Neutrophil (primary cell): Measurements from ENCODE around the gene SYT12.
"Not testable (repeated sequence)": the region's sequence is repeated elsewhere in the genome, so short reads cannot be mapped to it uniquely, and the experiment has no call there.

ENCODE experiments used
- H3K27ac ChIP-seq: fragments of 200-600 bp; sonication (generic); 2 replicates; pipeline ENCODE4 v1.5.1; 2016; ENCODE audit warnings: mild to moderate bottlenecking, moderate library complexity
- H3K27me3 ChIP-seq: fragments of 200-600 bp; sonication (generic); 2 replicates; pipeline ENCODE4 v1.6.0; 2016; ENCODE audit warnings: mild to moderate bottlenecking
- H3K36me3 ChIP-seq: fragments of 200-600 bp; sonication (generic); 2 replicates; pipeline ENCODE4 v1.5.1; 2017
- H3K4me1 ChIP-seq, 2 experiments: fragments of 200-600 bp in 1 of 2; sonication (generic) in 1 of 2; 1 replicate in 1 of 2; 2 replicates in 1 of 2; pipeline versions ENCODE4 v1.5.1 to v1.6.1; 2013 to 2016; ENCODE audit warnings: low read depth in 1 of 2, low read length in 1 of 2, mild to moderate bottlenecking in 1 of 2, moderate library complexity in 1 of 2; ENCODE audit not compliant: control insufficient read depth in 1 of 2, insufficient read depth in 1 of 2
- H3K4me3 ChIP-seq, 2 experiments: fragments of 200-600 bp in 1 of 2; sonication (generic) in 1 of 2; 1 replicate in 1 of 2; 2 replicates in 1 of 2; pipeline ENCODE4 v1.5.1; 2013 to 2016; ENCODE audit warnings: low read depth in 1 of 2, low read length in 1 of 2, mild to moderate bottlenecking in 1 of 2, moderate library complexity in 1 of 2
- H3K9me3 ChIP-seq: fragments of 200-600 bp; sonication (generic); 2 replicates; pipeline ENCODE4 v1.5.1; 2016
- TF ChIP-seq, protein P1 (sequence below): fragments of 200-600 bp; sonication (generic); IDR thresholded peaks from 2 replicates; pipeline ENCODE4 v1.5.1; 2016; ENCODE audit warnings: antibody characterized with exemption

SYT12 gene

DNA sequence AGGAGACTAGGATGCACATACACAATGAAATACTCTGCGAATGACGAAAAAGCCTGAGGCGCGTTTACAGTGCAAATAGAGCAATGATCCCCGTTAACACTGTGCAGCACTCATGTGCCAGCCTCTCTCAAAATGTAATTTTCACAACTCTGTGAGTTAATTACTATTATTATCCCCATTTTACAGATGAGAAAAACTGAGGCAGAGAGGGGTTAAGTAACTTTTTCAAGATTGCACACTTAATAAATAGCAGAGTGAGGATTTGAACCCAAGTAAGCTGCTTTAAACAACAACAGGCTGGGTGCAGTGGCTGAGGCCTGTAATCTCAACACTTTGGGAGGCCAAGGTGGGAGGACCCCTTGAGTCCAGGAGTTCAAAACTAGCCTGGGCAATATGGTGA lies 21.6 kb upstream of the SYT12 start:
- Histone ChIP-seq H3K9me3 (no peaks in the 10 kb centered on the region), H3K27me3 (peaks cover 13% of the 10 kb centered on the region), H3K4me1 (no peaks in the 10 kb centered on the region), H3K4me3 (no peak overlapping the region), H3K27ac (no peak overlapping the region), H3K36me3 (no peaks in the 10 kb centered on the region)
- TF ChIP-seq, protein P1, sequence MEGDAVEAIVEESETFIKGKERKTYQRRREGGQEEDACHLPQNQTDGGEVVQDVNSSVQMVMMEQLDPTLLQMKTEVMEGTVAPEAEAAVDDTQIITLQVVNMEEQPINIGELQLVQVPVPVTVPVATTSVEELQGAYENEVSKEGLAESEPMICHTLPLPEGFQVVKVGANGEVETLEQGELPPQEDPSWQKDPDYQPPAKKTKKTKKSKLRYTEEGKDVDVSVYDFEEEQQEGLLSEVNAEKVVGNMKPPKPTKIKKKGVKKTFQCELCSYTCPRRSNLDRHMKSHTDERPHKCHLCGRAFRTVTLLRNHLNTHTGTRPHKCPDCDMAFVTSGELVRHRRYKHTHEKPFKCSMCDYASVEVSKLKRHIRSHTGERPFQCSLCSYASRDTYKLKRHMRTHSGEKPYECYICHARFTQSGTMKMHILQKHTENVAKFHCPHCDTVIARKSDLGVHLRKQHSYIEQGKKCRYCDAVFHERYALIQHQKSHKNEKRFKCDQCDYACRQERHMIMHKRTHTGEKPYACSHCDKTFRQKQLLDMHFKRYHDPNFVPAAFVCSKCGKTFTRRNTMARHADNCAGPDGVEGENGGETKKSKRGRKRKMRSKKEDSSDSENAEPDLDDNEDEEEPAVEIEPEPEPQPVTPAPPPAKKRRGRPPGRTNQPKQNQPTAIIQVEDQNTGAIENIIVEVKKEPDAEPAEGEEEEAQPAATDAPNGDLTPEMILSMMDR: no peak

DNA sequence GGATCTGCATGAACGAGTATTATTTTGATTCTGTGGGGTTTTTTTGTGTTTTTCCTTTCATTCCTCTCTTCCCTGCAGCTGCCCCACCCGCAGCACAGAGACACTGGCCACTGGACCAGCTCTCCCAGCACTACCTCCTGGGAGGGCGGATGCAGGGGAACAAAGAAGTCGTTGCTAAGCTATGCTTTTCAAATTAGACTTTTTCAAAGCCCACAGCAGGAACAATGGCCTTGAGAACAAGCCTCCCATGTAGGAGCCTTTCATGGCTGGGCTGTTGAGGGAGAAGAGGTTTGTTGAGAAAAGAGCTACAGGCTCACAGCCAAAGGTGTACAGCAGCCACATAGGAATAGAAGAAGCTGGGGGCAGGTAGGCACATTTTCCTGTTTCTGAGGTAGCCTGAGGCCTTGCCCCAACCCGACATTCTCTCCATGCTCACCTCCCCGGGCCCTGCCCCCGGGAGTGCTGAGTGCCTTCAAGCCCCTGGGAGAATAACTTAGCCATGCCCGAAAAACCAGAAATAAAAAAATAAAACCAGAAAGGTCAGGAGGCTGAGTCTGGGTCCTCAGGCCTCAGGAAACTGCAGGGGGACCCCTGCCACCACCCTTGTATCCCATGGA lies 20.5 kb upstream of the SYT12 start:
- peaks cover 10% of the 10 kb centered on the region for H3K27me3 ChIP-seq
- no peaks in the 10 kb centered on the region for H3K4me1 ChIP-seq
- no peaks in the 10 kb centered on the region for H3K9me3 ChIP-seq
- TF ChIP-seq, protein P1: no peak
- H3K27ac ChIP-seq: no peak overlapping the region
- H3K4me3 ChIP-seq: no peak overlapping the region
- H3K36me3 ChIP-seq: no peaks in the 10 kb centered on the region

DNA sequence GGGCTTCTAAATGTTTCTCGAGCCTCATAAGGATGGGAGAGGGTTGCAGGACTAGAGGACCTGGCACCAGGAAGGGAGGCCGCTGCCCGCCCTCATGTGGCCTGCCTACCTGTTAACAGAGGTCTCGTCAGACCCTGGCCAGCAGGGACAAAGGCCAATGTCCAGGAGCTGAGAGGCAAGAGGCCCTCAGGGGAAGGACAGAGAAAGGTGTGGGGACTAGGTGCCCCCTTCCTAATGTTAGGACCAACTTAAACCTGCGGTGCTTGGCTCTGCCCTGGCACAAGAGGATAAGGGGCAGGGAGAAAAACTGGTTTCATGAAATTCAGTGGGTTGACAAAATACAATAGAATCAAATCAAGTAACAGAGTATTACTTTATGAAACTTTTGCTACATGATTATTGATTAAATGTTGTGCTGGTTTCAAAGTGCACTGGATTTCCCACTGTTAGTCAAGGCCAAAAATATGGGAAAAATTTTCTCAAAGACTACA lies 20.0 kb upstream of the SYT12 start:
- TF ChIP-seq, protein P1: no peak
- Histone ChIP-seq H3K27ac (no peak overlapping the region), H3K27me3 (peaks cover 5% of the 10 kb centered on the region), H3K36me3 (no peaks in the 10 kb centered on the region), H3K4me3 (no peak overlapping the region), H3K9me3 (no peaks in the 10 kb centered on the region), H3K4me1 (no peaks in the 10 kb centered on the region)

DNA sequence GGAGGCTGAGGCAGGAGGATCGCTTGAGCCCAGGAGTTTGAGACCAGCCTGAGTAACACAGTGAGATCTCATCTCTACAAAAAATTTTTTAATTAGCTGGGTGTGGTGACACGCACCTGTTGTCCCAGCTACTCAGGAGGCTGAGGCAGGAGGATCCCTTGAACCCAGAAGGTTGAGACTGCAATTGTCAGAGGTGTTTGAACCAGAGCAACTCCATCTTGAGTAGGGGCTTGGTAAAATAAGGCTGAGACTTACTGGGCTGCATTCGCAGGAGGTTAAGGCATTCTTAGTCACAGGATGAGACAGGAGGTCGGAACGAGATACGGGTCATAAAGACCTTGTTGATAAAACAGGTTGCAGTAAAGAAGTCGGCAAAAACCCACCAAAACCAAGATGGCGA lies 17.7 kb upstream of the SYT12 start:
- not testable (repeated sequence) for H3K4me1 ChIP-seq, H3K36me3 ChIP-seq, H3K9me3 ChIP-seq, H3K27me3 ChIP-seq, H3K4me3 ChIP-seq, H3K27ac ChIP-seq

DNA sequence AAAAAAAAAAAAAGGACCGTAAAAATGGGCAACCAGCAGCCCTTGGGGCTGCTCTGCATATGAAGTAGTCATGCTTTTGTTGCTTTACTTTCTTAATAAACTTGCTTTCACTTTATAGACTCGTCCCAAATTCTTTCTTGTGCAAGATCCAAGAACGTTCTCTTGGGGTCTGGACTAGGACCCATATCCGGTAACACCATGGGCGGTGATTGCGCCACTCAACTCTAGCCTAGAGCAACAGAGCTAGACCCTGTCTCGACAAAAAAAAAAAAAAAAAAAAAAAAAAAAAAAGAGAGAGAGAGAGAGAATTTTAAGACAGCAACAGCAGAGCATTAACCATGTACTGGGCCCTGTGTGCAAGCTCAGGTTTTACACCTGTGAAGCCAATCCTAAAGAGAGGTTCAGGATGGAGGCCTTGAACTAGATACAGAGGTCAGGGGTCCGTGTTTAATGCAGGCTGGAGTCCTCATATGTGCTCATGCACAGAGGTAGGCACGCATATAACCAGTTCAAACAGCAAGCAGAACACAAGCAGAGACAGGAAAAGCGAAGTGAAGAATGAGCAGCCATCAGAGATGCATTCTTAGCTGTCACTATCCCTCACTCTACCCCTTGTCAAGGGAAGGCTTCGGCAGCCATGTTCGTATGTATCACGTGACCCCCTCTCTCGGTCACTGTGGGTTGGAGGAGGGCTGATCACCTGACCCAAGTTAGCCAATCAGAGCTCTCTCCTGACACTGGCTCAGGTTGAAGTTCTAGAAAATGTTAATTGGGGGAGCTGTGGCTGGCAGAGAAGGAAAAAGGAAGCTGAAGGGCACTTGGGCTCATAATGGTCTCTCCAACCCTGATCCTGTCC lies 16.7 kb upstream of the SYT12 start:
- no peaks in the 10 kb centered on the region for H3K27me3 ChIP-seq
- no peak overlapping the region for H3K27ac ChIP-seq
- no peaks in the 10 kb centered on the region for H3K9me3 ChIP-seq
- no peaks in the 10 kb centered on the region for H3K4me1 ChIP-seq
- H3K4me3 ChIP-seq: no peak overlapping the region
- TF ChIP-seq, protein P1: no peak
- no peaks in the 10 kb centered on the region for H3K36me3 ChIP-seq

DNA sequence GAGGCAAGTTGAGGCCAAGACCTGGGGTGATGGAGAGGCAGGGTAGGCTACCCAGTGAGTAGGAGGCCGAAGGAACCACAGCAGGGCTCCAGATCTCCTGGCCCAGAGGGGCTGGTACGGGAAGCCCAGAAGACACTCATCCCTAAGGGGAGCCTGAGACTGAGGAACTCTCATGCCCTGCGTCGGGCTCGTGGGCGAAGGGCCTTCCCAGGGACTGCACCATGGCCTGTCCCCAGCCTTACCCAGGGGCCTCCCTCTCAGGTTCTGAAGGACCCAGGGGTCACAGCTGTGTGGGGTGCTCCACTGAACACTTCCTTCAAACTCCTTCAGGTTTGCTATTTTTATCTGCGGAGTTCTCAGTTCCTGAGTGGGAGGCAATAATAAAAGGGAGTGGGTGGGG lies 15.8 kb upstream of the SYT12 start:
- TF ChIP-seq, protein P1: no peak
- Histone ChIP-seq H3K4me1 (no peaks in the 10 kb centered on the region), H3K4me3 (no peak overlapping the region), H3K36me3 (no peaks in the 10 kb centered on the region), H3K9me3 (no peaks in the 10 kb centered on the region), H3K27me3 (no peaks in the 10 kb centered on the region), H3K27ac (no peak overlapping the region)
